H1 (cell line): Measurements from ENCODE around the gene HADHA. TPM values are rescaled to one million over a fixed set of nuclear protein-coding genes. Genes with fewer than 3 reads are reported as not detected.

ENCODE experiments used
- CTCF ChIA-PET: fragments of 300-600 bp; sonication (Branson Sonifier 250); formaldehyde crosslinking; loops from one replicate; lab custom pipeline; 2021; ENCODE audit not compliant: partially characterized antibody; lab: Charles Lee
- POLR2A ChIA-PET: fragments of 300-600 bp; sonication (Branson Sonifier 250); formaldehyde crosslinking; loops from one replicate; lab custom pipeline; 2021; ENCODE audit warnings: inconsistent platforms; ENCODE audit not compliant: partially characterized antibody; lab: Charles Lee
- DNase-seq, 2 experiments: peaks; one replicate each; pipeline versions ENCODE4 v3.0.0 to v3.0.0-alpha.2; 2010 to 2022; ENCODE audit warnings: low spot score in 2 of 2, low read depth in 1 of 2, mixed read lengths in 1 of 2
- FAIRE-seq: peaks from 2 replicates; lab custom pipeline; 2011; peaks lifted over from hg19 to GRCh38; lab: Jason Lieb, UNC
- H2AFZ ChIP-seq: 2 replicates; pipeline ENCODE4 v1.8.1; 2012; ENCODE audit warnings: low read length, inconsistent platforms
- H2AK5ac ChIP-seq: 2 replicates; pipeline ENCODE4 v1.6.1; 2013; ENCODE audit warnings: low read depth, low read length
- H2BK120ac ChIP-seq: replicated peaks from 2 replicates; pipeline ENCODE3; 2013; ENCODE audit warnings: low read depth, low read length, inconsistent platforms
- H2BK12ac ChIP-seq: 2 replicates; pipeline ENCODE4 v1.6.1; 2013; ENCODE audit warnings: low read depth, low read length
- H2BK15ac ChIP-seq: 2 replicates; pipeline ENCODE4 v1.6.1; 2013; ENCODE audit warnings: low read length
- H2BK20ac ChIP-seq: 2 replicates; pipeline ENCODE4 v1.6.1; 2013; ENCODE audit warnings: low read length
- H2BK5ac ChIP-seq: 2 replicates; pipeline ENCODE4 v1.6.1; 2013; ENCODE audit warnings: low read depth, low read length
- H3K14ac ChIP-seq: 2 replicates; pipeline ENCODE4 v1.6.1; 2013; ENCODE audit warnings: inconsistent platforms; ENCODE audit not compliant: insufficient read length
- H3K18ac ChIP-seq: 2 replicates; pipeline ENCODE4 v1.6.1; 2013; ENCODE audit warnings: low read length; ENCODE audit errors: extremely low read depth
- H3K23ac ChIP-seq: 2 replicates; pipeline ENCODE4 v1.6.1; 2013; ENCODE audit warnings: inconsistent platforms; ENCODE audit not compliant: insufficient read length
- H3K23me2 ChIP-seq: 2 replicates; pipeline ENCODE4 v1.6.1; 2013; ENCODE audit warnings: low read depth, low read length
- H3K27ac ChIP-seq: 2 replicates; pipeline ENCODE4 v1.6.1; 2011; ENCODE audit warnings: low read depth, low read length, inconsistent platforms
- H3K27me3 ChIP-seq, 4 experiments: replicated peaks in 1 of 4; 1 replicate in 1 of 4; 2 replicates in 3 of 4; pipeline versions ENCODE4 v1.6.1 to v1.8.1; 2011 to 2013; ENCODE audit warnings: low read length in 3 of 4, mild to moderate bottlenecking in 3 of 4, inconsistent platforms in 2 of 4, mixed read lengths in 2 of 4, moderate library complexity in 1 of 4; ENCODE audit not compliant: control insufficient read depth in 3 of 4, insufficient read depth in 3 of 4; ENCODE audit errors: extremely low read depth in 1 of 4
- H3K36me3 ChIP-seq, 4 experiments: 2 replicates each; pipeline versions ENCODE4 v1.6.1 to v1.8.1; 2011 to 2013; ENCODE audit warnings: mild to moderate bottlenecking in 4 of 4, low read length in 3 of 4, moderate library complexity in 2 of 4, control low read depth in 1 of 4, inconsistent platforms in 1 of 4; ENCODE audit not compliant: insufficient read depth in 4 of 4, control insufficient read depth in 2 of 4
- H3K4ac ChIP-seq: replicated peaks from 2 replicates; pipeline ENCODE3; 2013; ENCODE audit warnings: low read length, low read depth, mixed read lengths, inconsistent platforms; ENCODE audit not compliant: insufficient read length
- H3K4me1 ChIP-seq, 4 experiments: replicated peaks in 1 of 4; 1 replicate in 1 of 4; 2 replicates in 3 of 4; pipeline versions ENCODE4 v1.6.1 to v1.8.1; 2011 to 2013; ENCODE audit warnings: low read length in 3 of 4, inconsistent platforms in 2 of 4, mixed read lengths in 1 of 4; ENCODE audit not compliant: insufficient read depth in 4 of 4, control insufficient read depth in 3 of 4
- H3K4me2 ChIP-seq, 2 experiments: 2 replicates each; pipeline versions ENCODE4 v1.6.1 to v1.8.1; 2011 to 2013; ENCODE audit warnings: low read depth in 2 of 2, low read length in 2 of 2, control low read depth in 1 of 2, inconsistent platforms in 1 of 2, mild to moderate bottlenecking in 1 of 2; ENCODE audit not compliant: insufficient read depth in 1 of 2
- H3K4me3 ChIP-seq, 4 experiments: fragments of 200-600, 300-600 bp in 1 of 4; sonication (generic), shearing (Covaris generic), sonication (Bioruptor Twin) in 1 of 4; 2 replicates each; pipeline versions ENCODE4 v1.5.1 to v1.8.1; 2011 to 2016; ENCODE audit warnings: low read length in 4 of 4, low read depth in 3 of 4, control low read depth in 2 of 4, inconsistent platforms in 2 of 4, mild to moderate bottlenecking in 2 of 4, mixed read lengths in 1 of 4, moderate library complexity in 1 of 4; ENCODE audit not compliant: insufficient read depth in 2 of 4; ENCODE audit errors: extremely low read depth in 1 of 4
- H3K56ac ChIP-seq: replicated peaks from 2 replicates; pipeline ENCODE3; 2013; ENCODE audit warnings: low read depth, mild to moderate bottlenecking, mixed read lengths, low read length, inconsistent platforms; ENCODE audit not compliant: insufficient read length
- H3K79me1 ChIP-seq: 2 replicates; pipeline ENCODE4 v1.6.1; 2013; ENCODE audit warnings: low read depth, low read length, control low read depth
- H3K79me2 ChIP-seq, 2 experiments: 2 replicates each; pipeline versions ENCODE4 v1.6.1 to v1.8.1; 2012 to 2013; ENCODE audit warnings: low read length in 2 of 2, mild to moderate bottlenecking in 2 of 2, inconsistent platforms in 1 of 2; ENCODE audit not compliant: insufficient read depth in 2 of 2, control insufficient read depth in 1 of 2
- H3K9ac ChIP-seq, 4 experiments: replicated peaks in 1 of 4; 1 replicate in 1 of 4; 2 replicates in 3 of 4; pipeline versions ENCODE4 v1.6.1 to v1.8.1; 2011 to 2013; ENCODE audit warnings: low read depth in 3 of 4, low read length in 3 of 4, control low read depth in 2 of 4, mild to moderate bottlenecking in 2 of 4, moderate library complexity in 2 of 4, inconsistent platforms in 1 of 4; ENCODE audit errors: extremely low read depth in 1 of 4
- H3K9me3 ChIP-seq, 2 experiments: 2 replicates each; pipeline versions ENCODE4 v1.6.1 to v1.8.1; 2012 to 2013; ENCODE audit warnings: mild to moderate bottlenecking in 2 of 2, moderate library complexity in 2 of 2, control low read depth in 1 of 2, inconsistent platforms in 1 of 2, low read depth in 1 of 2, low read length in 1 of 2, mixed read lengths in 1 of 2; ENCODE audit not compliant: insufficient read depth in 2 of 2
- H4K20me1 ChIP-seq, 2 experiments: replicated peaks in 1 of 2; 2 replicates each; pipeline versions ENCODE3 to v1.8.1; 2011 to 2013; ENCODE audit warnings: inconsistent platforms in 2 of 2, low read length in 2 of 2, mild to moderate bottlenecking in 1 of 2; ENCODE audit not compliant: insufficient read depth in 2 of 2, control insufficient read depth in 1 of 2
- H4K5ac ChIP-seq: 2 replicates; pipeline ENCODE4 v1.6.1; 2013; ENCODE audit warnings: low read length, low read depth, mixed read lengths, inconsistent platforms; ENCODE audit not compliant: insufficient read length
- H4K8ac ChIP-seq: 2 replicates; pipeline ENCODE4 v1.8.0; 2013; ENCODE audit warnings: mild to moderate bottlenecking, moderate library complexity, low read length, inconsistent platforms; ENCODE audit not compliant: insufficient read depth; ENCODE audit errors: extremely low read depth
- H4K91ac ChIP-seq: replicated peaks from 2 replicates; pipeline ENCODE3; 2013; ENCODE audit warnings: low read length, mixed read lengths, inconsistent platforms; ENCODE audit not compliant: insufficient read length
- ATF2 ChIP-seq: IDR thresholded peaks from 2 replicates; pipeline ENCODE4 v1.6.1; 2012; ENCODE audit warnings: low read length, inconsistent platforms
- E2F6 ChIP-seq: IDR thresholded peaks from 2 replicates; pipeline ENCODE4 v1.6.1; 2012; ENCODE audit warnings: inconsistent platforms
- HDAC2 ChIP-seq, 2 experiments: fragments of 300-600 bp in 1 of 2; sonication (generic) in 1 of 2; IDR thresholded peaks; 2 replicates each; pipeline ENCODE4 v1.6.1; 2011 to 2012; ENCODE audit warnings: low read depth in 2 of 2, low read length in 2 of 2, mild to moderate bottlenecking in 2 of 2, moderate library complexity in 2 of 2, borderline replicate concordance in 1 of 2, inconsistent platforms in 1 of 2
- KDM4A ChIP-seq: IDR thresholded peaks from one replicate; pipeline ENCODE4 v1.7.1; 2012; ENCODE audit warnings: low read depth, mild to moderate bottlenecking, moderate library complexity, low read length, inconsistent platforms; ENCODE audit not compliant: severe bottlenecking
- KDM5A ChIP-seq: fragments of 200-600 bp; IDR thresholded peaks from 2 replicates; pipeline ENCODE4 v1.7.1; 2012; ENCODE audit warnings: mild to moderate bottlenecking, low read length, inconsistent platforms, mixed read lengths
- SIRT6 ChIP-seq: IDR thresholded peaks from one replicate; pipeline ENCODE4 v1.7.1; 2012; ENCODE audit warnings: low read length, inconsistent platforms
- SP1 ChIP-seq: IDR thresholded peaks from 2 replicates; pipeline ENCODE4 v1.6.1; 2011; ENCODE audit warnings: low read depth, low read length
- TAF1 ChIP-seq: IDR thresholded peaks from 2 replicates; pipeline ENCODE4 v1.6.1; 2011; ENCODE audit warnings: mild to moderate bottlenecking, low read depth, low read length
- TBP ChIP-seq: IDR thresholded peaks from 2 replicates; pipeline ENCODE4 v1.6.1; 2011; ENCODE audit warnings: low read depth, low read length, improper control_type of control experiment
- TCF12 ChIP-seq: IDR thresholded peaks from 2 replicates; pipeline ENCODE4 v1.6.1; 2011; ENCODE audit warnings: low read depth, mild to moderate bottlenecking, low read length
- WGBS, 2 experiments: shearing (Covaris generic) in 1 of 2; methylation state at CpG; one replicate each; pipeline versions ENCODE4 v1.1.6 to v1.1.7; 2013 to 2015; ENCODE audit warnings: low lambda C conversion rate in 2 of 2, mixed read lengths in 2 of 2, inconsistent platforms in 1 of 2, low coverage in 1 of 2, missing lambda C conversion rate in 1 of 2; ENCODE audit not compliant: insufficient replicate concordance in 2 of 2, insufficient coverage in 1 of 2, insufficient read length in 1 of 2; ENCODE audit errors: extremely low coverage in 1 of 2, missing lambda C conversion rate in 1 of 2; 5-methylcytosine and 5-hydroxymethylcytosine counted together
- polyA plus RNA-seq, 7 experiments: library from polyadenylated mRNA; depleted of rRNA in 3 of 7; stranded (reverse) in 5 of 7; unstranded in 2 of 7; fragments of >200 nt in 5 of 7; fragments of 200-250 nt in 2 of 7; gene quantifications; 1 replicate in 5 of 7; 2 replicates in 1 of 7; 4 replicates in 1 of 7; pipeline versions ENCODE4 v1.2.1 to v1.2.3, GENCODE V29; 2011 to 2013; ENCODE audit warnings: missing spikeins in 2 of 7, mixed read lengths in 2 of 7
- total RNA-seq: library from RNA; stranded (reverse); fragmentation: NEBNext Ultra II Directional; extraction: Animal tissue kit (Norgen Biotek cat#: 25700); gene quantifications from 2 replicates; pipeline ENCODE4 v1.2.1, GENCODE V29; 2021

HADHA gene
- total and polyA plus RNA-seq, 2 of the 8 experiments (the other 6 are each of a cell fraction or from before 2014, with no cell fraction given): 64.6 to 131 TPM

- WGBS, 2 experiments: 92% methylated on average over 15 of the region's 15 CpGs; no CpG with 5 or more reads in 1 of the 2 experiments
- H3K27me3 ChIP-seq: peaks cover 0 to 6% (median 3%) of the 10 kb centered on the region in 4 experiments; a peak in 2 of 7 replicates
- peaks cover 0 to 4% of the 10 kb centered on the region in 2 experiments for H4K20me1 ChIP-seq
- no peaks in the 10 kb centered on the region for H3K9me3 ChIP-seq
- no peak overlapping the region for H2BK20ac ChIP-seq
- no peak overlapping the region for H3K18ac ChIP-seq
- peaks cover 3% of the 10 kb centered on the region; the same call in 1 of the 2 replicates for H3K23me2 ChIP-seq
- no peak overlapping the region for H2BK12ac ChIP-seq
- H3K9ac ChIP-seq: no peak overlapping the region
- H3K4me3 ChIP-seq: no peak overlapping the region
- H3K4ac ChIP-seq: no peak overlapping the region
- no peak overlapping the region for H3K4me2 ChIP-seq
- no peak overlapping the region for H2BK15ac ChIP-seq
- no peak overlapping the region for H3K27ac ChIP-seq
- ChIA-PET CTCF (interaction anchor here (0.7 to 2.5 kb wide), 5 partner anchors 11 to 195 kb away, joined by 3 to 9 read pairs (median 6); no protein-coding TSS in a partner anchor), POLR2A (interaction anchor here (1.4 to 7.0 kb wide), 3 partner anchors 13 to 280 kb away, joined by 3 to 65 read pairs (median 7); partner anchors contain the start of genes GAREM2, HADHA and HADHB)
- H4K5ac ChIP-seq: no peak overlapping the region
- H2BK120ac ChIP-seq: no peak overlapping the region
- FAIRE-seq (no peak), DNase-seq (peak in 1 of 2 experiments; percentile 43)
- H3K36me3 ChIP-seq: peaks cover 0 to 24% (median 14%) of the 10 kb centered on the region in 4 experiments; a peak in 4 of 8 replicates
- H3K23ac ChIP-seq: no peak overlapping the region
- H3K4me1 ChIP-seq: peaks cover 0 to 8% (median 2%) of the 10 kb centered on the region in 4 experiments; a peak in 5 of 7 replicates
- no peak overlapping the region for H2AFZ ChIP-seq
- no peak overlapping the region; the same call in 1 of the 2 replicates for H4K8ac ChIP-seq
- no peak overlapping the region for H3K14ac ChIP-seq
- no peak overlapping the region for H2AK5ac ChIP-seq
- peaks cover 2% of the 10 kb centered on the region; the same call in 1 of the 2 replicates for H3K79me1 ChIP-seq
- H3K79me2 ChIP-seq: no peaks in the 10 kb centered on the region
- H2BK5ac ChIP-seq: no peak overlapping the region; the same call in 1 of the 2 replicates
- H4K91ac ChIP-seq: no peak overlapping the region
- H3K56ac ChIP-seq: no peak overlapping the region
- TF ChIP-seq HDAC2 (IDR thresholded peaks at IDR 0.05; ENCODE audit: borderline replicate concordance in 1 of 2, low read depth in 2 of 2, low read length in 2 of 2) (no peak), E2F6 (no peak), KDM4A (no peak), SIRT6 (no peak), TAF1 (no peak), TBP (no peak), TCF12 (no peak), SP1 (no peak), KDM5A (no peak), ATF2 (no peak)
These were observed 57.3 kb downstream of the HADHA start for GRCh38 chr2:26187114-26187513.
